ENCODE results near the gene ZIM2.

GRCh38 chr19:56836059-56836458, 4.5 kb downstream of the ZIM2 start:
- TF ChIP-seq CTCF (IDR thresholded peaks at IDR 0.05 in 8 of 11, conservative IDR thresholded peaks at IDR 0.05 in 3 of 11) (no peak), POLR2A (IDR thresholded peaks at IDR 0.05) (no peak), POLR2AphosphoS5 (IDR thresholded peaks at IDR 0.05) (no peak)
